Astrocyte (in vitro differentiated cells and primary cell): ENCODE results near the gene VRK3.

ENCODE experiments used
- CTCF ChIP-seq: IDR thresholded peaks from 2 replicates; pipeline ENCODE4 v1.5.1; 2011; ENCODE audit warnings: low read depth, mild to moderate bottlenecking, inconsistent platforms, low read length, moderate library complexity; ENCODE audit not compliant: insufficient read depth
- EZH2 ChIP-seq: IDR thresholded peaks from 2 replicates; pipeline ENCODE4 v1.6.1; 2012; ENCODE audit warnings: mild to moderate bottlenecking, low read length, inconsistent platforms; ENCODE audit not compliant: insufficient read depth

GRCh38 chr19:49972841-49973240, 52.3 kb downstream of the VRK3 start:
- TF ChIP-seq CTCF (no peak), EZH2 (no peak)
